Aorta (tissue), 5 donors: Measurements from ENCODE around the gene PAXIP1. TPM values are rescaled to one million over a fixed set of nuclear protein-coding genes. Genes with fewer than 3 reads are reported as not detected.

Experiments used
- ATAC-seq: fragments of 200-7000 bp; cut with Tn5 transposase; one replicate; pipeline ENCODE4 v1.9.1; 2022; ENCODE audit warnings: moderate library complexity; ENCODE audit not compliant: low FRiP score
- DNase-seq, 2 donors: peaks; one replicate each; pipeline ENCODE4 v3.0.0-alpha.2; 2020
- H3K27ac ChIP-seq, 2 donors: one replicate each; pipeline ENCODE4 v1.5.1; 2013; ENCODE audit warnings: low read length in 2 of 2, mild to moderate bottlenecking in 2 of 2, moderate library complexity in 2 of 2, control low read depth in 1 of 2, inconsistent platforms in 1 of 2, low read depth in 1 of 2
- H3K27me3 ChIP-seq, 2 donors: one replicate each; pipeline ENCODE4 v1.6.1; 2013; ENCODE audit warnings: control low read depth in 1 of 2, low read length in 1 of 2, mild to moderate bottlenecking in 1 of 2, moderate library complexity in 1 of 2; ENCODE audit not compliant: insufficient read depth in 2 of 2, control insufficient read depth in 1 of 2
- H3K36me3 ChIP-seq, 2 donors: one replicate each; pipeline ENCODE4 v1.6.1; 2013; ENCODE audit warnings: control low read depth in 1 of 2, low read length in 1 of 2, mild to moderate bottlenecking in 1 of 2; ENCODE audit not compliant: insufficient read depth in 2 of 2, control insufficient read depth in 1 of 2
- H3K4me1 ChIP-seq, 2 donors: one replicate each; pipeline ENCODE4 v1.6.1; 2013; ENCODE audit warnings: low read length in 2 of 2, control low read depth in 1 of 2, mild to moderate bottlenecking in 1 of 2, moderate library complexity in 1 of 2; ENCODE audit not compliant: insufficient read depth in 2 of 2, control insufficient read depth in 1 of 2
- H3K4me3 ChIP-seq, 2 donors: one replicate each; pipeline ENCODE4 v1.5.1; 2013; ENCODE audit warnings: low read length in 2 of 2, control low read depth in 1 of 2, mild to moderate bottlenecking in 1 of 2
- H3K9me3 ChIP-seq: one replicate; pipeline ENCODE4 v1.6.1; 2013; ENCODE audit warnings: mild to moderate bottlenecking, low read length; ENCODE audit not compliant: control insufficient read depth
- WGBS, 2 donors: extraction: QIAGEN DNeasy Blood & Tissue Kit; methylation state at CpG; one replicate each; pipeline ENCODE4 v1.1.7; 2013; 5-methylcytosine and 5-hydroxymethylcytosine counted together
- intact Hi-C, 2 donors: fragments of 100-400 bp; cut with DNase I; formaldehyde crosslinking; loops; one replicate each; pipeline versions ENCODE4 v1.14.2 to v1.15.0; 2022
- polyA plus RNA-seq, 2 donors: library from polyadenylated mRNA; stranded (reverse); fragments of 200-250 nt; gene quantifications; one replicate each; pipeline ENCODE4 v1.2.3, GENCODE V29; 2013
- total RNA-seq, 2 donors: library from RNA; stranded (reverse); fragmentation: NEBNext Ultra II Directional; extraction: Animal tissue kit (Norgen Biotek cat#: 25700); gene quantifications; one replicate each; pipeline ENCODE4 v1.2.1, GENCODE V29; 2021
- donor health status: healthy with polysubstance abuse.
- donor health status: Bipolar disorder and iron deficiency.
- donor health status: DM: no; HTN: no; CAD: no.
- donor health status: DM: no; HTN: no; CAD: no.
- donor health status: DM: yes; HTN: yes; CAD: no.

The PAXIP1 gene
- total and polyA plus RNA-seq, 4 donors, result 3.4 to 12.2 (median 5.4) TPM

DNA sequence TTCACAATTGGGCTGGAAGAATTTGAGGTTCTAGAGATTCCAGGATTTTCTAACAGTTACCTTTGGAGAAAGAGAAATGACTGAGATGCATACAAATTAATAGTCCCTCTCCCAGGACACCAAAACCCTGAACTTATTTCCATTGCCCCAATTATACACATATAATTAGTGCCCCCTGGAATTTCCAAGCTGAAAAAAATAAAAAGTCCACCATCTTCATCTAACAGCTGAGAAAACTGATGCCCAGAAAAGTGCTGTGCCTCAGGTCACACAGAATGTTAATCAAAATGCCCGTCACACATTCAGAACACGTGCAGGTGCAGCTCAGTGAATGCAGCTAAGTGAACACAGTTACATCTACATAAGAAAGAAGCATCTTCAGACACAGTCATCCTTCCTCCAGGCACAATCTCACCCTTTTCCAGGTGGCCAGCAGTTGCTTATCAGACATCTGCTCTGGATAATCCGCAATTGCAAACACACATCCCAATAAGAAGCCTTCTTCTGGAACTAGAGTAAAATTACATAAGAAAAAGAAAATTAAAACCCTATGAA lies 35.4 kb downstream of the PAXIP1 start:
- peaks cover 0 to 9% of the 10 kb centered on the region in 2 donors for H3K36me3 ChIP-seq
- H3K4me1 ChIP-seq, result no peaks in the 10 kb centered on the region
- 96% methylated on average over 3 of the region's 3 CpGs for WGBS, 2 donors
- no peak overlapping the region for H3K27ac ChIP-seq
- DNase-seq (no peak), ATAC-seq (no peak)
- no peaks in the 10 kb centered on the region for H3K27me3 ChIP-seq
- no peaks in the 10 kb centered on the region for H3K9me3 ChIP-seq
- intact Hi-C loops, result no loop called here
- H3K4me3 ChIP-seq, result no peak overlapping the region

DNA sequence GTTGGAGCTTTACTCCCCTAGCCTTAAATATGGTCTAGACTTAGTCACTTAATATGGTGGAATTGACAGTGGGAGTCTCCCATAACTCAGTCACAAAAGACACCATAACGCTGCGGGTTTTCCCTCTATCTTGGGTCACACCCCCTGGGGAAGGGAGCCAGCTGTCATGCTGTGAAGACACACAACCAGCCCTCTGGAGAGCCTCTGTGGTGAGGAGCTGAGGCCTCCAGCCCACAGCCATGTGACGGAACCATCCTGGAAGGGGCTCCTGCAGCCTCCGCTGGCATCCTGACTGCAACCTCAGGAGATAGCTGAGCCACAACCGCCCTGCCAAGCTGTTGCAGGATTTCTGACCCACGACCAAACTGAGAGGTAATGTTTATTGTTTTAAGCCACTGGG lies 37.9 kb downstream of the PAXIP1 start:
- intact Hi-C loops, result no loop called here
- H3K36me3 ChIP-seq, result peaks cover 0 to 9% of the 10 kb centered on the region in 2 donors
- WGBS, 2 donors, result 80 to 84% methylated on average over 6 of the region's 6 CpGs
- DNase-seq (no peak), ATAC-seq (no peak)
- H3K27ac ChIP-seq, result no peak overlapping the region
- no peaks in the 10 kb centered on the region for H3K27me3 ChIP-seq
- H3K9me3 ChIP-seq, result no peaks in the 10 kb centered on the region
- no peak overlapping the region for H3K4me3 ChIP-seq
- no peaks in the 10 kb centered on the region for H3K4me1 ChIP-seq

DNA sequence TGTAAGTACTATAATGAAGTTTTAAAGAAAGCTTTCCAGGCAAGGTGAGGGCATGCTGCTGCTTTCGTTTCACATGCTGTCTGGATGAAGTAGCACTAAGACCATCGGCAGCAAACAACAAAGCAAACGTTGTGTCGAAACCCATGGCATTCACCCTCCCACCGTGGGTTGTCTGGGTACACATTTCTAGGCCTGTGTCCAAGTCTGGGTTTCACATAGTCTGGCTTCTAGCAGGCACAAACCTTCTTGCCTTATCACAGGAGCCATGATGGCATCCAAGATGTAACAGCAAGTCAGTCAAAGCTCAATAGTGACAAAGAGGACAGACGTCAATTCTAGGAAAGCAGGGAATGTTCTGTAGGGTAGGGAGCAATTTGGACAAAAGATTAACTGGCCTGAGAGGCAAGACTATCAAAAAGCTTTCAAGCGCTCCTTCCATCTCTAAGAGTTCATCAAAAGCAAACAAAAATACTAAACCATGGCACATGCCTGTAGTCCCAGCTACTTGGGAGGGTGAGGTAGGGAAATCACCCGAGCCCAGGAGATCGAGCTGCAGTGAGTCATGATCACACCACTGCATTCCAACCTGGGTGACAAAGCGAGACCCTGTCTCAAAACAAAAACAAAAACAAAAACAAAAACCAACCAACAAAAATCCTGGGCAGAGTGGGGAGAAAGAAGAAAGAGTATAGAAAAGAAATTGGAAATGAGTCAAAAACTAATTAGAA lies 42.7 kb downstream of the PAXIP1 start:
- H3K4me1 ChIP-seq, result no peaks in the 10 kb centered on the region
- no peak overlapping the region for H3K27ac ChIP-seq
- ATAC-seq, result no peak
- H3K27me3 ChIP-seq, result no peaks in the 10 kb centered on the region
- intact Hi-C loops, result no loop called here
- no peaks in the 10 kb centered on the region for H3K9me3 ChIP-seq
- H3K4me3 ChIP-seq, result no peak overlapping the region
- peaks cover 0 to 4% of the 10 kb centered on the region in 2 donors for H3K36me3 ChIP-seq
- DNase-seq, result no peak
- WGBS, 2 donors, result 77 to 81% methylated on average over 10 of the region's 10 CpGs

DNA sequence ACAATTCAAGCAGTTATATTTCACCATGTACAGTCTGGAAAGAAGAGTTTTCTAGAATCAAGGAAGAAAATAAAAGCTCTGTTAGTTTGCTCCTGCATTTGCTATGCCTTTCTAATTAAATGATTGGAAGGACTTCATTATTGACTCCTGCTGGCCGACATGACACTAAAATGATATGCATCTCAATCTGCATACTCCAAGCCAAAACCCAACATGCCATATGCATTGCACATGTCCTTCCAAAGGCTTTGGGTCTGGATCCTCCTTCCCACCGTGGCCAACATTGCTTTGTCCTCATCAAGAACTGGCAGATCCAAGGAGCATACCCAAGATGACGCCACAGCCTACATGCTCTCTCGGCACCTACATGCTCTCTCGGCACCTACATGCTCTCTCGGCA lies 46.5 kb downstream of the PAXIP1 start:
- Histone ChIP-seq H3K27ac (no peak overlapping the region), H3K36me3 (peaks cover 0 to 2% of the 10 kb centered on the region in 2 donors), H3K9me3 (no peaks in the 10 kb centered on the region), H3K4me1 (no peaks in the 10 kb centered on the region), H3K4me3 (no peak overlapping the region), H3K27me3 (no peaks in the 10 kb centered on the region)
- intact Hi-C loops, result no loop called here
- DNase-seq (no peak), ATAC-seq (no peak)
- WGBS, 2 donors, result 96 to 97% methylated on average over 6 of the region's 6 CpGs

DNA sequence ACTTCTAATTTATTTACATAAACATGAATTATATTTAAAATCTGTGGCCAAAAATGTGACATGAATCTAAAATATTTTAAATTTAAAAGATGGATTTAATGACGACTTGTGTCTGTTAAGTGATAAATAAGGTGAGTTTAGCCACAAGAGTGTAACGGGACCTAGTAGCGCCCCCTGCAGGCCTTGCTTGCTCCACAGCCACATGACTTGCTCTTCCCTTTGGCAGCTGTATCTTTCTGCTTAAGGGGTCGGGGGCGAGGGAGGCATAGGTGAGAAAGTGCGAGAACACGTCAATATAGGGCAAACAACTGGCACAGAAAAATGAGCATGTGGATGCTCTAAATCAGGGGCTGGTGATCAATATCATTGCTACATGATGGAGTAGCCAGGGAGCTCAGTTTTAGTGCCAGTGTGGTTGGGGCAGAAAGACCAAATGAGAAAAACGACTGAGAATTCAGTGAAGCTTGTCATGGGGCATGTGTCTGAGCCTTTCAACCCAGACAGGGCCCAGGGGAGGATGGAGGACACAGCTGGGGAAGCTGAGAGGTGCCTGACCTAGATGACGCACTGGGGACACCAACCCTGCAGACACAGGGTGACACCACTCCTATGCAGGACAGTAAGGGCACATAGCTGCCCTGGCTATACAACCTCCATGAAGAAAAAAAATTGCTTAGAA lies 49.8 kb downstream of the PAXIP1 start:
- 59 to 63% methylated on average over 9 of the region's 9 CpGs for WGBS, 2 donors
- no peaks in the 10 kb centered on the region for H3K9me3 ChIP-seq
- H3K27me3 ChIP-seq, result no peaks in the 10 kb centered on the region
- H3K4me1 ChIP-seq, result no peaks in the 10 kb centered on the region
- peaks cover 0 to 5% of the 10 kb centered on the region in 2 donors for H3K36me3 ChIP-seq
- ATAC-seq (no peak), DNase-seq (peak; percentile 70 to 90)
- intact Hi-C loops, result loop anchor here in 1 of 2 donors (5.0 kb wide), 1 partner anchor 41 kb away; no protein-coding TSS in a partner anchor
- H3K4me3 ChIP-seq, result no peak overlapping the region
- H3K27ac ChIP-seq, result no peak overlapping the region

DNA sequence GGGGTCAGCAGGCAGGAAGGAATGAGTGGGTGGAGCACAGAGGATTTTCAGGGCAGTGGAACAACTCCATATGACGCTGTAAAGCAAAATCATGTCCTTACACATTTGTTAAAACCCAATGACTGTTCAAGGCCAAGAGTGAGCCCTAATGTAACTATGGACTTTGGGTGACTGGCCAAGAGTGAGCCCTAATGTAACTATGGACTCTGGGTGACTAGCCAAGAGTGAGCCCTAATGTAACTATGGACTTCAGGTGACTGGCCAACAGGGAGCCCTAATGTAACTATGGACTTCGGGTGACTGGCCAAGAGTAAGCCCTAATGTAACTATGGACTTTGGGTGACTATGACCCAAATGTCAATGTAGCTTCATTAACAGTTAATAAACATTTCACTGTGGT lies 52.0 kb downstream of the PAXIP1 start:
- no peaks in the 10 kb centered on the region for H3K9me3 ChIP-seq
- DNase-seq (no peak), ATAC-seq (no peak)
- 95 to 96% methylated on average over 2 of the region's 2 CpGs for WGBS, 2 donors
- H3K4me1 ChIP-seq, result no peaks in the 10 kb centered on the region
- no peak overlapping the region for H3K4me3 ChIP-seq
- no peaks in the 10 kb centered on the region for H3K27me3 ChIP-seq
- H3K27ac ChIP-seq, result no peak overlapping the region
- H3K36me3 ChIP-seq, result peaks cover 0 to 5% of the 10 kb centered on the region in 2 donors
- intact Hi-C loops, result loop anchor here in 1 of 2 donors (5.0 kb wide), 1 partner anchor 39 kb away; no protein-coding TSS in a partner anchor

DNA sequence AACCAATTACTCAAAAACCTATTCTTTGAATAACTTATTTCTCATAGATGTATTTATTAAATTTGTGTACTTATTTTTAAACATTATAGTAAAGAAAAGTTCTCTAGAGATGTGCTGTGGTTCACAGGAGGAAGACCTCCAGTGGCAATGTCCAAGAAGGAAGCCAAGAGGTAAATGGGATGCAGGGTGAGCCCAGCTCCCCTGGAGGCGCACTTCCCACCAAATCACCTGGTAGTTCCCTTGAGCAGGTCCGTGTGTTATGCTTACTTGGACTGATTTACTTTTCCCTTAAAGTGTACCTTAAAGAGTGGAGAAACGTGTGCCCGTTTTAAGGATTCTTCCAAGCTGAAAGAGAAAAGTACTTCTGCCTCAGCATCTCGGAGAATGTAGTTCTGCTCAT lies 55.3 kb downstream of the PAXIP1 start:
- WGBS, 2 donors, result 82 to 84% methylated on average over 5 of the region's 5 CpGs
- DNase-seq, result no peak
- no peak for ATAC-seq
- peaks cover 0 to 8% of the 10 kb centered on the region in 2 donors for H3K36me3 ChIP-seq
- intact Hi-C loops, result no loop called here
- no peaks in the 10 kb centered on the region for H3K9me3 ChIP-seq
- H3K4me1 ChIP-seq, result no peaks in the 10 kb centered on the region
- no peak overlapping the region for H3K4me3 ChIP-seq
- no peaks in the 10 kb centered on the region for H3K27me3 ChIP-seq
- no peak overlapping the region for H3K27ac ChIP-seq

DNA sequence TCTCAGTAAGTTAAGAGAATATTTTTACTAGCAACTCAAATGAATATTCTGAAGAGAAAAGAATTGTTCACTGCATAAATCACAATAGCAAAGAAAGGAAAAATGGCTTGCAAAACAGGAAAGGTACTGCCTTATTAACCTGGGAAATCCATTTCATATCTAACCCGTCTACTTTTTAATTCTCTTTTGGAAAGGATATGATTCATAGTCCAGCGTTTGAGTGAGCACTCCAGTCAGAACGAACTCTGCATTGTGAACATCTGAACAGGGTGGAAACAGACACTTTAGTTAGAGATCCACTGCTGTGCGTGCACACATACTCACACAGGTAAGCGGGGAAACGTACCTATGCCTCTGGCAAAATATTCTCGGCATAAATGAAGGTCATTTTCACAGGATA lies 56.8 kb downstream of the PAXIP1 start:
- 88 to 89% methylated on average over 7 of the region's 7 CpGs for WGBS, 2 donors
- H3K4me1 ChIP-seq, result no peaks in the 10 kb centered on the region
- DNase-seq, result no peak
- H3K4me3 ChIP-seq, result no peak overlapping the region
- H3K27me3 ChIP-seq, result no peaks in the 10 kb centered on the region
- H3K9me3 ChIP-seq, result no peaks in the 10 kb centered on the region
- no peak overlapping the region for H3K27ac ChIP-seq
- peaks cover 0 to 7% of the 10 kb centered on the region in 2 donors for H3K36me3 ChIP-seq
- intact Hi-C loops, result no loop called here
- ATAC-seq, result no peak
